Measurements from ENCODE around the gene CD2BP2. TPM values are rescaled to one million over a fixed set of nuclear protein-coding genes. Genes with fewer than 3 reads are reported as not detected.

Gene CD2BP2
- total RNA-seq, 1 experiment from 2014 or later: 30.0 TPM

DNA sequence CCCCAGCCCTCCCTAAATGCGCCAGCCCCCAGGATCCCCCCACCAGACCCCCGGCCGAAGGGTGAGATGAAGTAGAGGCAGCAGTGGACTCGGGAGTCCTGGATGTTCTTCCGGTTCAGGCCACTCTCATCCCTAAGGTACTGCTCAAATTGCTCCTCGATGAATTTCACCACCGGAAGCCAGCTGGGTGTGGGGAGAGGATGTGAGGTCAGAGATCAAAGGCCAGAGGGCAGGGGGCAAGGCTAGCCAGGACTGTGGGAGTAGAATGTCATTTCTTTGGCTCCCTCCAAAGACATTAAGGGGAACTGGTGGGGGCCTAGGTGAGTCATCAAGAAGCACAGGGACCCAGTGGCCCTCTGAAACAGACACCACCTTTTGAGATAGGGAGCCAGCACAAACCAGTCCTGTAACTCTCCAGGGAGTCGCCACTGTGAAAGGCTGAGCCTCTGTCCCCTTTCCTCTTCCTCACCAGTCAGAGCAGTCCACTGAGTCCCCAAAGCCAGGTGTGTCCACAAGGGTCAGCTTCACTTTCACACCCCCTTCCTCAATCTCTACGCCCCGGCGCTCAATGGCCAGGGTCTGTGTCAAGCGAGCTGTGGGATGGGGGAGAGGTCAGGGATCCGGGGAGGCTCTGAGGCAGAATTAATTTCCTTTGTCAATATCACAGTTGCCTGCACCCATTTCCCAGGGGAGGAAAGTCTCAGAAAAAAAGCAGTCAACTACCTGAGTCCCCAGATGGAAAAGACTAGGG, 26.4 kb upstream of the CD2BP2 start:
- Histone ChIP-seq H3K9me3 (ENCODE audit: low read length) (no peaks in the 10 kb centered on the region), H2AFZ (ENCODE audit: low read length) (no peak overlapping the region), H3K79me2 (ENCODE audit: low read length) (no peaks in the 10 kb centered on the region), H3K36me3 (ENCODE audit: low read depth, low read length) (no peaks in the 10 kb centered on the region), H3K9ac (ENCODE audit: low read length) (no peak overlapping the region), H3F3A (ENCODE audit: low read length, unreplicated experiment) (no peaks in the 10 kb centered on the region), H3K9me2 (replicated peaks; ENCODE audit: low read length) (no peaks in the 10 kb centered on the region), H3K27ac (ENCODE audit: low read length) (no peak overlapping the region), H4K20me1 (ENCODE audit: low read length) (no peaks in the 10 kb centered on the region), H3K27me3 (ENCODE audit: low read length) (no peaks in the 10 kb centered on the region), H3K4me2 (ENCODE audit: low read length) (no peak overlapping the region), H3K4me3 (ENCODE audit: low read length) (no peak overlapping the region), H3K4me1 (ENCODE audit: insufficient read depth, low read length) (peaks cover 5% of the 10 kb centered on the region; the same call in 1 of the 2 replicates)
- intact Hi-C loops (cut with micrococcal nuclease): no loop called here
- ATAC-seq (no peak), DNase-seq (no peak)
- ChIA-PET POLR2A (ENCODE audit: unreplicated experiment) (no interaction called here), CTCF (no interaction called here)
- no TSS peak for BruUV-seq (replicated peaks)
- TF ChIP-seq EZH2phosphoT487 (IDR thresholded peaks at IDR 0.05; ENCODE audit: borderline replicate concordance, low read length) (no peak), EZH2 (IDR thresholded peaks at IDR 0.05; ENCODE audit: low read length, unreplicated experiment) (no peak), CTCF (conservative IDR thresholded peaks at IDR 0.05; ENCODE audit: low read depth, low read length) (no peak)

DNA sequence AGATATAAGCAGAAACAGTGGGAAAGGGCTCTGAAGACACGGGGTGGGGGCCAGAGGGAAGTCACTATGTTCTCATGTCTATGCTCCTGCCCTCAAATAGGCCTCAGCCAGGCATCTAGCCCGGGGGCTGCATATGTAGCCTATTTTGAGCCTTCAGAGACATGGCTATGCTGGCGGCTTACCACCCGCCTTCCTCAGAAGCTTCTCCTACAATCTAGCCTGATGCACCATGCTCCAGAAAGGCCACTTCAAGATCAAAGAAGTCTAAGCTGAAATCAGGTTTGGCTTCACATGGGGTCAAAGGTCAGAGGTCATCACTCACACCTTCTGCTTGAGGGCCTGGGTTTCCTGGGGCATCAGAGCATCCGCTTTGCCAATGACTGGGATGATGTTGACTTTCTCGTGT, 25.7 kb upstream of the CD2BP2 start:
- DNase-seq (no peak), ATAC-seq (no peak)
- no peak overlapping the region for H3K4me2 ChIP-seq (ENCODE audit: low read length)
- H3K9ac ChIP-seq (ENCODE audit: low read length): no peak overlapping the region
- H3K9me2 ChIP-seq (replicated peaks; ENCODE audit: low read length): no peaks in the 10 kb centered on the region
- H3K9me3 ChIP-seq (ENCODE audit: low read length): no peaks in the 10 kb centered on the region
- no peaks in the 10 kb centered on the region for H3K36me3 ChIP-seq (ENCODE audit: low read depth, low read length)
- ChIA-PET POLR2A (ENCODE audit: unreplicated experiment) (no interaction called here), CTCF (no interaction called here)
- H3K27me3 ChIP-seq (ENCODE audit: low read length): no peaks in the 10 kb centered on the region
- no peaks in the 10 kb centered on the region for H3F3A ChIP-seq (ENCODE audit: low read length, unreplicated experiment)
- H3K4me1 ChIP-seq (ENCODE audit: insufficient read depth, low read length): peaks cover 5% of the 10 kb centered on the region; the same call in 1 of the 2 replicates
- H3K79me2 ChIP-seq (ENCODE audit: low read length): no peaks in the 10 kb centered on the region
- H3K4me3 ChIP-seq (ENCODE audit: low read length): no peak overlapping the region
- no TSS peak for BruUV-seq (replicated peaks)
- H3K27ac ChIP-seq (ENCODE audit: low read length): no peak overlapping the region
- no peak overlapping the region for H2AFZ ChIP-seq (ENCODE audit: low read length)
- TF ChIP-seq EZH2 (IDR thresholded peaks at IDR 0.05; ENCODE audit: low read length, unreplicated experiment) (no peak), EZH2phosphoT487 (IDR thresholded peaks at IDR 0.05; ENCODE audit: borderline replicate concordance, low read length) (no peak), CTCF (conservative IDR thresholded peaks at IDR 0.05; ENCODE audit: low read depth, low read length) (no peak)
- no peaks in the 10 kb centered on the region for H4K20me1 ChIP-seq (ENCODE audit: low read length)
- intact Hi-C loops (cut with micrococcal nuclease): no loop called here

DNA sequence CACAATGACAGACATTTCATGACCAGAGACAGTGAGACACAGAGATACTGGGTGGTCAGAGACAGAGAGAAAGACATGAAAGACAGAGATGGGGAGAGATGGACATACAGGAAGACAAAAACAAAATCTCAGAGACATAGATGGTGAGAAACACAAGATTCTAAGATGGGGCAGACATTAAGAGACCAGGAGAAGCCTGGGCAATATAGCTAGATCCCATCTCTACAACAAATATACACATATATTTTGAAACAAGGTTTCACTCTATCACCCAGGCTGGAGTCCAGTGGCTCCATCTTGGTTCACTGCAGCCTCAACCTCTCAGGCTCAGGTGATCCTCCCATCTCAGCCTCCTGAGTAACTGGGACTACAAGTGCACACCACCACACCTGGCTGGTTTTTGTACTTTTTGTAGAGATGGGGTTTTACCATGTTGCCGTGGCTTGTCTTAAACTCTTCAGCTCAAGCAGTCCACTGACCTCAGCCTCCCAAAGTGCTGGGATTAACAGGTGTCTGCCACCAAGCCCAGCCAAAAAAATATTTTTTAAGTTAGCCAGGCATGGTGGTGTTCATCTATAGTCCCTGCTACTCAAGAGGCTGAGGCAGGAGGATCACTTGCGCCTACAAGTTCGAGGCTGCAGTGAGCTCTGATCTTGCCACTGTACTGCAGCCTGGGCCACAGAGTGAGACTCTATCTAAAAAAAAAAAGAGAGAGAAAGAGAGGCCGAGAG, 25.1 kb upstream of the CD2BP2 start:
- Histone ChIP-seq H4K20me1 (ENCODE audit: low read length) (no peaks in the 10 kb centered on the region), H3K27me3 (ENCODE audit: low read length) (no peaks in the 10 kb centered on the region), H2AFZ (ENCODE audit: low read length) (no peak overlapping the region), H3K4me3 (ENCODE audit: low read length) (no peak overlapping the region), H3K27ac (ENCODE audit: low read length) (no peak overlapping the region), H3K9ac (ENCODE audit: low read length) (no peak overlapping the region), H3K4me1 (ENCODE audit: insufficient read depth, low read length) (peaks cover 5% of the 10 kb centered on the region; the same call in 1 of the 2 replicates), H3K9me2 (replicated peaks; ENCODE audit: low read length) (no peaks in the 10 kb centered on the region), H3K79me2 (ENCODE audit: low read length) (no peaks in the 10 kb centered on the region), H3F3A (ENCODE audit: low read length, unreplicated experiment) (no peaks in the 10 kb centered on the region), H3K36me3 (ENCODE audit: low read depth, low read length) (no peaks in the 10 kb centered on the region), H3K4me2 (ENCODE audit: low read length) (no peak overlapping the region), H3K9me3 (ENCODE audit: low read length) (no peaks in the 10 kb centered on the region)
- TF ChIP-seq EZH2 (IDR thresholded peaks at IDR 0.05; ENCODE audit: low read length, unreplicated experiment) (no peak), EZH2phosphoT487 (IDR thresholded peaks at IDR 0.05; ENCODE audit: borderline replicate concordance, low read length) (no peak), CTCF (conservative IDR thresholded peaks at IDR 0.05; ENCODE audit: low read depth, low read length) (no peak)
- TSS peak; percentile 36 for BruUV-seq (replicated peaks)
- CTCF ChIA-PET: no interaction called here
- POLR2A ChIA-PET (ENCODE audit: unreplicated experiment): no interaction called here
- DNase-seq: no peak
- intact Hi-C loops (cut with micrococcal nuclease): no loop called here
- no peak for ATAC-seq

Data from PC-3 (cell line).